Superior temporal gyrus (tissue), 1 donor: Measurements from ENCODE around the gene DCDC2C.

Experiments used
- DNase-seq: peaks from one replicate; pipeline ENCODE4 v3.0.0-alpha.2; 2016; ENCODE audit errors: extremely low spot score

DCDC2C gene

GRCh38 chr2:3895021-3895420 lies 191.6 kb downstream of the DCDC2C start:
- DNase-seq: no peak
